Stimulated activated CD8-positive, alpha-beta memory T cell treated with anti-CD3 and anti-CD28 coated beads, Interleukin-15, amount 100 ng/mL, for 48 hours (primary cell): ENCODE measurements around the gene LACRT.

Experiments used
- DNase-seq, 2 donors: peaks; one replicate each; pipeline ENCODE4 v3.0.0-alpha.2; 2020; ENCODE audit warnings: low read depth in 2 of 2

The LACRT gene

DNA sequence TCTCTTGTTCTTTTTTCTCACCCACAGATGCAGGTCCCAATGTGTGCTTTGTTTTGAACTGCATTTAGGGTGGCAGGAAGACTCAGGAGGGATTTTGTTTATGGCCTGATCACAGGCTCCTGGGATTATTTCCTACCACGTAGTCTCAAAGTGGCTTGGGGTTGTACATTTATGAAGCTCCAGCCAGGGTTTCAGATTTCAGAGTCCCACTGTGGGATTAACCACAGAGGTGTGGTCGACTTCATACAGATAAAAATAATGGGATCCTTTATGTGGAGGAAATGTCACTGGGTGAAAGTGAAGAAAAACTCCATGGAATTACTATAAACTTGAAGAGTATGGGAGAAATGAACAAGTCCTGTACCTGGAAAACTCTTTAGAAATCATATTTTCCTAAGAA lies 32.0 kb downstream of the LACRT start:
- DNase-seq, result no peak

DNA sequence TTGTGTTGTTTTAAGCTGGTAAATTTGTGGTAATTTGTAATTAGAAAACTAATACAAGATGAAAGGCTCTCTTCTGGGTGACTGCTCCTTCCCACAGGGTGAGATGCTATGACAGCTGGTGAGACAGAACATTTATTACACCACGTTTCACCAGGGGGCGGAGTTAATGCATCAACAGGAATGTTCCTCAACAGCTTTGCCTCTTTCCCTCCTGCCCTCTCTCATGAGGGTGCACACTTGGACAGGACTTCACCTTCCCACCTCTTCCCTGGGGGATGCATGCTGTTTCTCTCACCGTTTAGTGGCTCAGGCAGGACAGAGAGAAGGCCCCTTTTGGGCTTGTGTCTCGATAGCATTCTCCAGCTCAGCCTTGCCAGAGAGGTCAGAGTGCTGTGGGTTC lies 32.9 kb downstream of the LACRT start:
- no peak for DNase-seq

DNA sequence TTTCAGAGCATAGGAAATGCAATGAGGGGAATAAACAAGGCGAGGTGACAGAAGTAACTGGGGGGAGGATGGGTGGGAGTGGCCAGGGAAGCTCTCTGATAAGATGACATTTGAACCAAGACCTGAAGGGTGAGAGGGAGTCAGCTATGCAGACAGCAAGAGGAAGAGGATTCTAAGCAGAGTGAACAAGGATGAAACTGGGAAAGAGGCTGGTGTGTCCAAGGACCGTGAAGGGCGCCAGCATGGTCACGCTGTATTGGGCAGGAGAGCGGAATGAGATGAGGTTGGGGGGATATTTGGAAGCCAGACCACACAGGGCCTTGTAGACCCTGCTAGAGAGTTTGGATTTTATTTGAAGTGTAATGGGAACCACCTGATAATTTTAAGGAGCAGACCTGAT lies 35.7 kb downstream of the LACRT start:
- no peak for DNase-seq

DNA sequence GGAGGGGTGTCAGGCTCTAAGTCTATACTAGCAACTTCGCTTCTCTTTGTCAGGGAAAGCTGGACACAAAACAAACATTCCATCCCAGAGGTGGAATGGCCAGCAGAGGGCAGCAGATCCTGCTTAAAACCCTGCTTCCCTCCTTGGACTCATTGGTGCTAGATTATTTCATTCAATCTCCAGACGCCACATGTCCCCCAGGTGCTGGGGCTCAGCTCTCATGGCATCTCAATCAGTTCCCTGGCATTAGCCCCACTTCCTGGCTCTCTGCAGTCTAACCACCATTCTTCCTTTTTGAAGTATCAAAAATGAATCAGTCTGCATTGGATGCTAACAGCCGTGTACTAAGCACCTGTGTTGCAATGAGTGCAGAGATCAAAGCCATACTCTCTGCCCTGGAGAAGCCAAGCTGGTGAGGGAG lies 38.2 kb downstream of the LACRT start:
- peak; percentile 4 to 21 for DNase-seq

DNA sequence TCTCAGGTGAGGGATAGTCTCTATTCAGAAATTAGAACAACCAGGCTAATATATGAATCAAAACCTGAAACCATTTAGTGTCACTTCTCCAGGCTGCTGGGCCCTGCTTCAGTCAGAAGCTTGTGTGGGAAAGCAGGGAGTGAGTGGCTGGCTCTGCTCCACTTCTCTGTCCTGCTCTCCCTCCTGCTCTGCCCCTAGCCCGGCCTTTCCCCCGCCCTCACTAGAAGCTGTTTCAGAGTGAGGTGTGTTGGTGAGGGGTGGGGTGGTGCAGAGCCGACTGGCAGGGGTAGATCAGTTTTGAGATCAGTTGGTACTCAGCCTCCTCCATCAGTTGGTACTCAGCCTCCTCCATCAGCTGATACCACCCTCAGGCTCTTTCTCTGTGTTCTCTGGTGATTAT lies 39.2 kb downstream of the LACRT start:
- no peak for DNase-seq

- DNase-seq, result no peak
Measured at GRCh38 chr12:54593725-54594124, 41.0 kb downstream of the LACRT start.

DNA sequence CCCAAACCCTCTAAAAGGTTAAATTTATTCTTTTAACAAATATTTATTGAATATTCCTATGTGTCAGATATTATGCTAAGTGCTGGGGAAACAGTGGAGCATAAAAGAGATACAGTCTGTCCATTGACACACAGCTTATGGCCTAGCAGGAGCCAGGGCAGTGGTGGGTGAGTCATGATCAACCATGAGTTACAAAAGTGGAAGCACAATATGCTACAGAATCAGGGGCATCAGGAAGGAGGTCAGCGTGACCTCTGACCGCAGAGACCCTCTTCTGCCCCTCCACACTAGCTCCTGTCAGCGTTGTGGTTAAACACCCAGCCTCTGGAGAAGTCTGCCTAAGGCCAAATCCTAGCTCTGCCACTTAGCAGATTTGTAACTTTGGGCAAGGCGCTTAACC lies 41.6 kb downstream of the LACRT start:
- DNase-seq, result no peak

- no peak for DNase-seq
Measured at GRCh38 chr12:54592316-54592715, 42.4 kb downstream of the LACRT start.

DNA sequence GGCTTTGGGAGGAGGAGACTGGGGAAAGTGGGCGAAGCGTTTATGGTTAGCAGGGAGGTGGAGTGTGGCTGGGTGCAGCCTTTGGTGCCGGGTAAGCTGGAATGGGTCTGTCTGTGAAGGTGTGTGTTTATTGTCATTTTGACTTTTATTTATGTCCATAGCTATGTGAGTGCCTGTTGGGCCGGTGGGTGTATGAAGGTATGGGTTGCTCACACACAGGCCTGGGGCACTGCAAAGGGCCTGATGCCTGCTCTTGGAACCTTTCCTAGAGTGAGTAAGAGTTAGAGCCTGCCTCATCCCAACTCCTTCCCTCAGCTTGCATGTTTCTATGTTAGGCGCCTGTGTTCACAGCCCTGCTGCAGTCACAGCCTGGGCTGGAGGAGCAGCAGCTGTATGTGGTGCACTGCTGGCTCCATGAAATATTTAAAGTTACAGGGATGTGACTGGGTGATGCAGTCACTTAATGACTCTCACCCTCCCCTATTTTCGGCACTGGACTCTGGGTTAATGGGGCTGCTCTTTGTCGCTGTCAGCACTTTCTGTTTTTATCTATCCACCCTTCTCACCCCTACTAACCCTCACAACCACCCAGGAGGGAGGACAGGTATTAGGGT lies 43.6 kb downstream of the LACRT start:
- no peak for DNase-seq

DNA sequence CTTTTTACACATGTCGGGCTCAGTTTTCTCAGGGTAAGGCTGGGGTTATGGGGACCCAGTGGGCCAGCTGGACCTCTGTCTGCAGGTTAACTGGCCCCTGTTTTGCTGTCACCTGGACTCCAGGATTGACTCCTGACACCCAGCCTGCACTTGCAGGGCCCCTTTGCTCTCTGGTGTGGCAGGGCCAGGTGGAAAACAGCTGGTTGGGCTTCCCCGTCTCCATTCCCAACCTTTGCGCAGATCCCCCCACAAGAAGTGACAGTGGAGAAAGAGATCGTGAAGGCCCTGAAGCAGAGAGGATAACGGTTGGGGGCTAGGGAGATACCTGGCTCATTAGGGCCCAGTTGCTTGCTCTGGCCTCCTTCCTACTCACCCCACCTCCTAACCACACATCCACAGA lies 44.7 kb downstream of the LACRT start:
- no peak for DNase-seq

DNA sequence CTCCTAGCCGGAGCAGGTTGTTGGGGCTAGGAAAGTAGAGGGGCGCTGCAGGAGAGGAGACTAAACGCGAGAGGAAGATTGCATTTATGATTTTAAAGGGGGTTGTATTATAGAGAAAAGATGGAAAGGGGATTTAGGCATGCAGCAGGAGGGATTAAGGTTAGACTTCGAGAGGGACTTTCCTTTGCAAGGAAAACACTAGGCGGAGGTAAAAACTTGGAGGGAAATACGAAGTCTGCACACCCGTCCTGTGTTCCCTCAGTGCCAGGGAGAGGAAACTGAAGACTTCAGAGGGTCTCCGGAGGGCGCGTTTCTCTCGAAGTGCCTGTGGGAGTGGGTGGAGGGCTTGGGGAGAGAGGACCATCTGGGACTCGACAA lies 45.8 kb downstream of the LACRT start:
- DNase-seq, result no peak

DNA sequence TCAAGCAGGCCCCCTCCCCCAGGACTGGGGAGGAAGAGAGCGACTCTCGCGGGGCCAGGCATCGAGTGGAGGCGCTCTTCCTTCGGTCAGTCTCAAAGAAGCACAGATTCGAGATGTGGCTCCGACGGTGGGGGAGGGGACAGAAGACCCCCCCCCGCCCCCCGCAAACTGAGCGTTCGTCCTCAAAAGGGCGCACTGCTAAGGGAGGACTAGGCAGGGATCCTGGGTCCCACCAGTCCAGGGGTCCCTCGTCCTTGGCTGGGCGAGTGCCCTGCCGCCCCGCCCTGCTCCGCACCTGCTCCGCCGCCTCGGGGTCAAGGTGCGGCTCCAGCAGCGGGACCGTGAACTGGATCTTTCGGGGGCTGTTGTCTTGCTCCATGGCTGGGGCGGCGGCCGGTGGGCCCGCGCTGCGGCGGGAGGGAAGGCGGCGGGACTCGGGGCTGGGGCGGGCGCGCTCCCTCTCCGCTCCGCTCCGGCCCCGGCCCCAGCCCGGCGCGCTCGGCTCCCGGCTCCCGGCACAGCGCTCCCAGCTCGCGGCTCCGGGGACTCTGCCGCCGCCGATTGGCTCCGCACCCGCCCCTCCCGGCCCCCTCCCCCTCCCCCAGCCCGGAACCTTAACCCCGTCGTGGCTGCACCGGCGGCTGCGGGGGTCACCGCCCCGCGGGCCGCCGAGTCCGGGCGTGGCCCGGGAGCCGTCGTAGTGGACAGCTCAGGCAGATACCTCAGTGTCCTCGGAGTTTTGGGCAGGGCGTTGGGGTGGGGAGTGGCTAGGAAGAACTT lies 46.4 kb downstream of the LACRT start, which contains the start of gene PPP1R1A:
Gene PPP1R1A (minus strand): TSS at position 550 of the 780 bp plus-strand sequence. CDS start 171 bp downstream, at position 379.
- DNase-seq, result no peak

- no peak for DNase-seq
Measured at GRCh38 chr12:54587315-54587873, 47.3 kb downstream of the LACRT start.

DNA sequence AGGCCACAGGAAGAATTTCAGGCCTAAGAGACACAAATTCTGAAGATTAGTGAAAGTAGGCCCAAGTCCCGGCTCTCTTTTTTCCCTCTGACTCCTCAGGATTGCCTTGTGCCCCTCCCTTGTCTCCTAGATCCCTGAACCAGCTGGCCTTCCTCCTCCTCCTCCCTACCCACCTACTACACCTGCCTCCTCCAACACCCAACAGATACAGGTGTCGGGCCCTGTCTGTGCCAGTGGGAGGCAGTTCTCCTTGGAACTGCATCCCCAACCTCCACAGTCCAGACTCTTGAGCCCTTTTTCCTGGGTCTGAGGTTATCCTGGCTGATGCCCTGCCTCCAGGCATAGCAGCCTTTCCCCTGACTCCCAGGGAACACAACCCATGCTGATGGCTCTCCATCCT lies 48.1 kb downstream of the LACRT start:
- DNase-seq, result no peak

DNA sequence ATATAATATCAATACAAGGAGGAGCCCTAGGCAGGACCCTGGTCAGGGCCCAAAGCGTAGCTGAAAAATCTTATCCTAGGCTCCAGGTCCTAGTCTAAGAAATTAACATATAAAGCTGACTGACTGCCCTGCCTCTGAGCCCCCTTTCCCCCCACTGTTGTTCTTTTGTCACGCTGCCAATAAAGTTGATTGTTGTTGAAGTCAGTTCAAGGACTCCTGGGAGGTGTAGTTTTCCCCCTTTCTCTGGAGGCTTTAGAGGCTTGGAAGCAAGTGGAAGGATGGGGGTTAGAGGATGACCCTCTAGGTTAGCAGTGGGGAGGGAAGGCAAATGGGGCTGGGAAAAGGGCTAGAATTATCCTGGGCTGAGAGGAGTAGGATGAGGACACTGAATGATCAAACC lies 49.5 kb downstream of the LACRT start:
- DNase-seq, result no peak

- no peak for DNase-seq
Measured at GRCh38 chr12:54584128-54584527, 50.6 kb downstream of the LACRT start.

GRCh38 chr12:54583726-54584125 lies 51.0 kb downstream of the LACRT start:
- DNase-seq, result no peak

DNA sequence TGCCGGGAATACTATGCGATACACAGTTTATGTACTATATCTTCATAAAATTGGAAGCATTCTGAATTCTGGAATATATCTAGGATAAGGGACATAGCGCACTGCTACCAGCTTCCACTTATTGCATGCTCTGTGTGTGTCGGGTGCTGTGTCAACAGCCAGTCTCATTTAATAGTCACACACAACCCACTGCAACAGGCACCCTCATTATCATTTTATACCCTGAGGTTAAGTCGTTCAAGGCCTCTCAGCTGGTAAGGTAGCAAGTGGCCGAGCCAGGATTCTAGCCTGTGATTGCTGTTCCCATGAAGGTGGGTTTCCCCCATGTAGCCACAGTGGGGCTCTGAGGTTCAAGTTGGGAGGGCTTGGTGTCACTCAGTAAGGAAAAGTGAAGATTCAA lies 53.3 kb downstream of the LACRT start:
- DNase-seq, result no peak
